NCI-H2227 (cell line): ENCODE data around the gene MYLK.

Source experiments
- DNase-seq: peaks from one replicate; lab custom pipeline; 2025; ENCODE audit not compliant: unreplicated experiment; lab: John Stamatoyannopoulos, UW

Gene MYLK

DNA sequence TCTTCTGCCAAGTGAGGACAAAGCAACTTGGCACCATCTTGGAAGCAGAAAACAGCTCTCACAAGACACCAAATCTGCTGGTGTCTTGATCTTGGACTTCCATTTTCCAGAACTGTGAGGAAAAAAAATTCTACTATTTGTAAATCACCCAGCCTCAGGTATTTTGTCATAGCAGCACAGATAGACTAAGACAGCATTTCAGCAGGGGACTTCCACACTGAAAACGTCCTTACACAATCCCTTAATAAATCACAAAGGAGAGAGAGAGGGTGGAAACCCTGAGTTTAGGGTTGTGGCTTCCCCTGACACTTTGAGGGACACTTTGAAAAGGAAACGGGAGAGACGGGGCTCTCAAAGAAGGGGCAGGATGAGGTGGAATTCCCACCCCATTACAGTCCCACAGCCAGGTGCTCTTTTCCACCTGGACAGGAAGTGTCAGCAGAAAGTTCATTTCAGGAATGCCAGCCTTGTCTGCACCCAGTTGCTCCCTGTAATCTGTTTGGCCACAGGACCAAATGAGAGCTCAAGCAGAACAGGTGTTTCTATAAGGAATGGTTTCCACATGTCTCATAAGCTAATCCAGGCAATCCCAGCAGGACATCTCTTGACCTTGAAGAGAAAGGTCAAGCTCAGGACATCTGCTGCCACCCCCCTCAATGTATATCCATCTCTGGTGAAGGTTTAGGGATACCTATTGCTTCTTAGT is 51.3 kb downstream of the MYLK start:
- no peak for DNase-seq

DNA sequence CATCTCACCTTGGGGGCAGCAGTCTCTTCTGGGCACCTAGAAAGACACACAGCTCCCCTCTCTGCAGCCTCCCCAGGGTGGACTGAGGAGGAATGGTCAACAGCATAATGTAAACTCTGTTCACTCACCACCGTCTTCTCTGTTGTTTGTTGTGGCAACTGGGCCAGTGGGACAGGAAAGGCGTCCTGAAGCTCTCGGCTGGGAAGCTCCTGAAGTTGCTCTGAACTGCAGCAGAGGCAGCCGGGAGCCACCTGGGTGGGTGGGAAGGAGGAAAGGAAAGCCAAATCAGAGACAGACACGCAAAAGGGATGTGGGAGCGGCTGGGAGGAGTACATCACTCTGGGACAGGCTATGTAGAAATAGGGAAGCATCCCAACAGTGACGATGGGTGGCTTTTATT is 52.7 kb downstream of the MYLK start:
- DNase-seq = no peak

DNA sequence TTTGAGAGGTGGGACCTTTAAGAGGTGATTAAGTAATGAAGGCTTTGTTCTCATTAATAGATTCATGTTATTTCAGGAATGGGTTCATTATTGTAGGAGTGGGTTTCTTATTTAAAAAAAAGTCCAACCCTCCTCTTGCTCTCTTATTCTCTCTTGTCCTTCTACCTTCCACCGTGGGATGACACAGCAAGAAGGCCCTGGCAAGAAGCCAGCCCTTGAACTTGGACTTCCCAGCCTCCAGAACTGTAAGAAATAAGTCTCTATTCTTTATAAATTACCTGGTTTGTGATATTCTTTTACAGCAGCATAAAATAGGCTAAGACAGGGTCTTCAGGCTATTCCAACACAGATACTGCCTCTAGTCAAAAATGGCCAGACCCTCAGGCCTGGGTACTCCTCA is 62.2 kb downstream of the MYLK start:
- DNase-seq = no peak

DNA sequence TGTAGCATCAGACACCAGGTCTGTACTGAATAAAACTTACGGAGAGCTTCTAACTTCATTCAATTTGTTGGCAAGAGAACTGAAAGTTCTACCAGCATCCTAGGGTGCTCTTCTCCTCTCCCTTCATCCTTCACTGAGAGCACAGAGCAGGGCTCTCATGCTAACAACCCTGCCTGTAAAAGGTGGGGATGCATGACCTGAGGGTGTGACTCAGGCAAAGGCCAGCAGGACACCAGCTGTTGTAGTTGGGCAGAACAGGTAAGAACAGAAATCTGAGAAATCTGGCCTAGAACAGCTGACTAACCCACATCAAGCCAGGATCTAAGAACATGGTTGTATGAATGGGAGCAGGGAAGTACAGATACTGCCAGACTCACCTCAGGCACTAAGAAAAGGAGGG is 64.2 kb downstream of the MYLK start:
- DNase-seq = no peak

DNA sequence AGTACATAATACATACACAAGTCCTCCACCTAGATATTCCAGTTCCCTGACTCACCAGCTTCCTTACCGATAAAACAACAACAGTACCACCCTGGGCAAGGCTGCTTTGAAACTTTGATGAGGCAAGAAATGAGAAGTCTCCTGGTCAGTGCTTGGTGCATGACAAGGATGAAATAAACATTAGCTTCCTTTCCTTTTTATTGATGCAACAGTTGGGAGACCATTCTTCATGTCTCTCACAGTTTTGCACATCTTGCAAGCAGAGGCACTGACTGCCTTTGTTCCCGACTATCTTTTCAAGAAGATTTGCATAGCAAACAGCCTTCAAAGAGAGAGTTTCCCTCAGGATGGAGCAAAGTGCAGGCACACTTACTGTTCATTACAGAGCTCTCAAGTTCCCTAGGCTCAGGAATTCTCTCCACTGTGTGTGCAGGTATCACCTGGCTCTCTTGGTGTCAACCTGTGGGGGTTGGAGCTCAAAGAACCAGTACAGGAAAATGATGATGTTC is 65.2 kb downstream of the MYLK start:
- no peak for DNase-seq

DNA sequence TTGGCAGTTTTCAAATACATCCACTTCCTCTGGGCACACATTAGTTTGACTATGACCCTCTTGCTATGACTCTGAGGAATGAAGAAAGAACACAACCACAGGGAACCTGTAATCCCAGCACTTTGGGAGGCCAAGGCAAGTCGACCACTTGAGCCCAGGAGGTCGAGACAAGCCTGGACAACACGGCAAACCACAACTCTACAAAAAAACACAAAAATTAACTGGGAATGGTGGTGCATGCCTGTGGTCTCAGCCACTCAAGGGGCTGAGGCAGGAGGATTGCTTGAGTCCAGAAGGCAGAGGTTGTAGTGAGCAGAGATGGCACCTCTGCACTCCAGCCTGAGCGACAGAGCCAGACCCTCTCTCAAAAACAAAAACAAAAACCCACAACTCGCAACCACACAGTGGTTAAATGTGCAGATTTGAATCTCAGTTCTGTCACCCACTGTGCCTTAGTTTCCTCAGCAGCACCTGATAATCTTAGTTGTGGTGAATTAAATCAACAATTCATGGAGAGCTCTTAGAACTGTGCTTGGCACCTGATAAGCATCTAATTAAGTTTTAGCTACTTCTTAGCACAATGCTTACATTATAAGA is 65.7 kb downstream of the MYLK start:
- DNase-seq = no peak

DNA sequence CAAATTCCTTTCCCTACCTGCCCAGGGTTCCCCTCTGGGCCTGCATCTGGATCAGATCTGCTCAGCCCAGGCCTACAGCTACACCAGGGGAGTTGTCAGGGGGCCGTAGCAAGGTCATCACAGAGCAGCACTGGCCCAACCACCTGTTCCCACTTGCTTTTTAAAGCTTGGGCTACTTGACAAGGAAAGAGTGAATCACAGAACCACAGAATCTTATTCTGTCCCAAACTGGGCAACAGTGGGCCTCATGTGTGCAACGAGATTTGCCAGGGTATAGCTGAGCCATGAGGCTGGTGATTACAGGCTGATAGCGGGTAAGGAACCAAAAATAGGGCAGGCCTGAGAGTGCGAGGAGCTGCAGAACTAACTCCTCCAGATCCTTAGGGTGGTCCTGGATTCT is 66.7 kb downstream of the MYLK start:
- no peak for DNase-seq

DNA sequence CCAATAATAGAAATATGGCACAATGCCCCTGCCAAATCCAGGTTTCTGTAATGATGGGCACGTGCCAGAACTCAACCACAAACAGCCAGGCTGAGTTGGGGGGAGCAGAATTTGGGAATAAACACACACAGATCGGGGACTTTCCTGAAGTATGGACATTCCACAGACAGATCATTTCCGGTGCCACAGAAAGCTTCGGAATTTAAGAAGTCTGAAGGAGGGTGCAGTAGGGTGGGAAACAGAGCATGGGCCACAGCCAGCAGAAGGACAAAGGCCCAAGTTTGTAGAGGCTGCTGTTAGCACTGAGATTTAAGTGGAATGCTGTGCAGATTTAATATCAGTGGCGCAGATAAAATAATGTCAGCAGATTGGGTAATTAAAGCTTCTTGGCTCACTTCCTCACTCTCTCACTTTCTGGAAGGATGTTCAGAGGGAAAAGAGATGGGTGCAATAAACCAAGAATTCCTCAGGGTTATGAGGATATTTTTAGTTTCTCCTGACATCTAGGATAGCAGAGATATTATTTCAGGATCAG is 67.4 kb downstream of the MYLK start:
- no peak for DNase-seq

DNA sequence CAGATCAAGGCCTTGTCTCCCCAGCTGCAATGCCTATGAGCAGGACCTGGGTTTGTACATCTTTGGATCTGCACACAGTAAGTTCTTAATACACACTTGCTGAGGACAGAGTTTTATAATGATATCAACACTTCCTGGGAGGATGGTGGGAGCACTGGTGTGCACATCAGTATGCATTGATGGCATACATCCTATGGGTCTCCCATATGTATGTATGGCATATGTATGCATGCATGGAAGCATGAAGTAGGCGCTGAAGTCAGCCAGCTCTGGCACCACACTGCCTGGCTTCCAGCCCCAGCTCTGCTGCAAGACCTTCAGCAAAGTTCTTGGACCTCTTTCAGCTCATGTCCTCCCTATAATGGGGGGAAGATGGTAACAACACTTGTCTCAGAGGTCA is 68.2 kb downstream of the MYLK start:
- DNase-seq = no peak

DNA sequence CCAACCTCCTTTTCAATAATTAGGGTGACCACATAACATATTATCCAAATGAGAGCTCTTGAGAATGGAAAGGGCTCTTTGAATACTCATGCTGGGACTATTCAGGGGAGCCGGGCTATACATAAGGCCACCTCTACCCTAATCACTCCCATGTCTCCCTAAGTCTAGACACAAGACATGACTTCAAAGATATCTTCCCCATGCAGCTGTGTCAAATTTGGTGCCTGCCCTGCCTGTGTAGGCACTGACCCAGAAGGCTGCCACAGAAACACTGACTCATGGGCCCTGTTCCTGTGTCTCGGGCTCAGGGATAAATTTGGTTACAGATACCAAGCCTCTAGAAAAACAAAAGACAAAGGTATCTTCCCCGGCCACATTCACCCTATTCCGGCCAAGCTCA is 70.3 kb downstream of the MYLK start:
- no peak for DNase-seq

DNA sequence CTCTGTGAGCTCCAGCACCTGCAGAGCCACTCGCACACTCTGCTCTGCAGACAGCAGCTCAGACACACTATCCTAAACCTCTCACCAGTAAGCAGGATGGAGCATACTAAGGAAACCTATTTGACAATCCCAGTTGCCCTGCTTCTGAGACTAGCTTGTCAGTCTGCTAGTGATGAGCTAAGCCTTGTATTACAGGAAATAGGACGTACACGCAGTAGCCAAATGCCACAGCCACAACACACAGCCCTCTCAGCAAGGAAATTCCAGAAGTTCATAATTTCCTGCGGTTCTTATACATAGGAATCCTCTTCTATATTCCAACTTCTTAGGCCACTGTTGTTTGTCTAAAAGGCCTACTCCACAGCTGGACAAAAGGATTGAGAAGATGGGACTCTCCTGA is 74.5 kb downstream of the MYLK start:
- no peak for DNase-seq

DNA sequence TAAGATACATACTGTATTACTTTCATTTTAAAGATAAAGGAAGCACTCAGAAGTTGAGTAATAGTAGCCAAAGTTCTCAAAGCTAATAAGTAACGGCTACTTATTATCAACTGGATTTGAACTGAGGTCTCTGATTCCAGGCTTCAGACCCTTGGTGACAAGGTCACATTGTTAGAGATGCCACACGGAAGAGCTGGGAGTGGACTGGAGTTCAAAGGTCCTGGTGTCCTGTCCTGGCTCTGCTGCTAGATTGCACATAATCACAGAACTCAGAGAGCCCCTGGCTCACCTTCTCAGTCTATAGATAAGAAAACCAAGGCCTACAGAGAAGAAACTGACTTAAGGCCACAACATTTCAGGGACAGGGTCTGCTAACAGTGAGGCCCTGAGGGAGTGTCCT is 75.3 kb downstream of the MYLK start:
- DNase-seq = no peak

DNA sequence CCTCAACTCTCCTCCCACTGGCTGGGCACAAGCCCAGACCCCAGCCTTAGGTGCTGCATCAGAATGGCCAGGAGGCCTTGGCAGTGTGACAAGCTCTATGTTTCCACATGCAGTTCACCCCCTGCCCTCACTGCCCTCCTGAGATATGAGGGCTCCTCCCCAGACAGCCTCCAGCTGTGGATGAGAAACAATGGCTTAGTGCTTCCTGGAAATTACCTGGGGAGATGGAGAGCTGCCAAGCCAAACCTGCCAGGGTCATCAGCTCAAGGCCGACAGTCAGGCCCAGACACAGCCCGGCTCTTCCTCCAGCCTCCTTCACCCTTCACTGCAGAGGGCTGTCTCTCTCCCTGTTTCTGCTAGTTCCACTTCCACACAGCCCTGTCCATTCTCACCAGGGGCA is 76.3 kb downstream of the MYLK start:
- peak; percentile 2 for DNase-seq

DNA sequence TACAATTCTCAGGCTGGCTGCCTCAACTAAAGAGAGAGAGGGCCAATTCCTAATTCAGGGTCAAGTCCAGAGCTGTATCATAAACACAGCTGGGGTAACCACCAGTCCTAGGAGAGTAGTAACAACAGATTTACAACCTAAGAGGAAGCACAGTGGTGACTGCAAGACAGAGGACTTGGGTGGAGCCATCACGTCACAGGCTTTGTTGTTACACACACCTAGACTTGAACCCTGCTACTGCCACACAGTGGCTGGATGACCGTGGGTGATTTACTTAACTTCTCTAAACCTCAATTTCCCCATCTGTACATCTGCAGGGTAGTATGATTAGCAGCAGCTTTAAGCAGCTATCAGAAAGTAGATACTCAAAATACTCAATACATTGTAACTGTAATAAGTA is 78.6 kb downstream of the MYLK start:
- no peak for DNase-seq

DNA sequence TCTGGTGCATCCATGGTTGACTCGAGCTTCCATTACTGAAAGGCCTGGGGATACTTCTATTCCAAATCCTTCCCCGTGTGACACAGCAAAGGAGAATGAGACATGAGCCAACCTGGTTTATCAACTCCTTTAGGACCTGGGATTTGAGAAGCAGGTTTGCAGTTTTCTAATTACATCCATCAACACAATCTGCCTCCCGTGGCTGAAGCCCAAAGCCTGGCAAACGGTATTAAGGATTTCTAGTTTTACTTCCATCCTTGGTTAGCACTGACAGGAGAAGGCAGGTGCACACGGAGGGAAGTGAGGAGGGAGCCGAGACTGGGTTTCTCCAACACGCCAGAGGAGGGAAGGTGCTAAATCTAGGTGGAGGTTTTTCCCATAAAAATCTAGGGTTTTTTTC is 79.0 kb downstream of the MYLK start:
- no peak for DNase-seq

DNA sequence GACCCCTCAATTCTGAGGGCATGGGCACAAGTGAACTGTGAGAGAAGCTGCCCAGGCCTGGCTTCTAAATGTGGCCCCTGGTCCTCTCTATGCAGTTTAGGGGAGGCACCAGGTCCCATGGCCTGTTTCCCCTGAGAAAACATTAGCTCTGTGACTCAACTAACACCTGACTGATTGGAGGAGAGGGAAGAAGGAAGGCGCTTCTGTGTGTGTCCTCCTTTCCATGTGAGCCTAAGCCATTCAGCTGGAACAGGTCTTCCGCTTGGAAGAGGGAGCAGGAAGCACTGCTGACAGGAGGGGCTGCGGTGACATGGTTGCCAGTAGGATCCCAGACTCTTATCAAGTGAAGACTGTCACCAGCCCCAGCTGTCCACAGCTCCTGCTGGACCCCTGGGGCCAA is 79.5 kb downstream of the MYLK start:
- DNase-seq = no peak

DNA sequence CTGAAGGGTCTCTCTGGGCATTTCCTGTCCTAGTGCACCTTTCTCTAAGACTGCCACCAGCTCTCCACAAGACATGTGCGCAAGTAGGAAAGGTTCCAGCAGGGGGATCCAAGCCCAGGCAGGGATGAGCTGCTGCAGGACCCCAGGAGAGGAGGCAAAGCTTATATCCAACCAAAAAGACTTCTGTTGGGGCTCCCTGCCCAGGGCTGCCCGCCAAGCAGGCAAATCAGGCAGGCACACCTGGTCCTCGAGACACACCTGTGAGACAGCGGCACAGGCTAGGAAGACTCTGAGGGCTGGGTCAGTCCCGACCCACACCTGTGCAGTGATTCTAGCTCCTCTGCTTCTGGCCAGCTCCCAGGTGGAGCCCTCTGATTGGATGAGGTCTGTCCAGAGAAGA is 80.6 kb downstream of the MYLK start:
- no peak for DNase-seq

DNA sequence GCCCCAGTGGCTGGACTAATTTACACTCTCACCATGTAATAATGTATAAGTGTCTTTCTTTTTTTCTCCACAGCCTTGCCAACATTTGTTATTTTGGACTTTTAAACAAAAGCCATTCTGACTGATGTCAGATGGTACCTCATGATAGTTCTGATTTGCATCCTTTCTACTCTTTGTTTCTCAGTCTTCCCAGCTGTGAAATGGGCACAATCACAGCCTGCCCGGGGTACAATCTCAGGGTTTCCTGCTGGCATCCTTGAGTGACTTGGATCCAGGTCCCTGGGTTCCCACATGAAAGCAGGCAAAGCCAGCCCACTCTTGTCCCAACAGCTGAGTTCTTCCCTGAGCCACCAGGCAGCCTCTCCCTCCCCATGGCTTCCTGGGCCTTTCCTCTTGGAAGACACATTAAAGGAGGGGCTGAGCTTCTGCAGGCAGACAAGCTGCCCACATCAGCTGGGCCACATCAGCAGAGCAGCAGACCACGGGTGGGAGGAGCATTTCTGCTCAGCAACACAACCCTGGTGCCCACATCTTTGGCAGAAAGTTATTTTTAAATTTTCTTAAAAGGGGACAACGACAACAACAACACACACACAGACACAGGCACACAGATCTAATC is 82.0 kb downstream of the MYLK start:
- no peak for DNase-seq

DNA sequence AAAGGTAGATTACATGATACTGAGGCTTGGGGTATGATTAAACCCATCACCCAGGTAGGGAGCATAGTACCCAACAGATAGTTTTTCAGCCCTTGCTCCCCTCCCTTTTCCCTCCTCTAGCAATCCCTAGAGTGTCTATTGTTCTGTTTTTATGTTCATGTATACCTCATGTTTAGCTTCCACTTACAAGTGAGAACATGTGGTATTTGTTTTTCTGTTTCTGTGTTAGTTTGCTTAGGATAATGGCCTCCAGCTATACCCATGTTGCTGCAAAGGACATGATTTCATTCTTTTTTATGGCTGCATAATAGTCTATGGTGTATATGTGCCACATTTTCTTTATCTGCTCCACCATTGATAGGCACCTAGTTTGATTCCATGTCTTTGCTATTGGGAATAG is 82.7 kb downstream of the MYLK start:
- no peak for DNase-seq

DNA sequence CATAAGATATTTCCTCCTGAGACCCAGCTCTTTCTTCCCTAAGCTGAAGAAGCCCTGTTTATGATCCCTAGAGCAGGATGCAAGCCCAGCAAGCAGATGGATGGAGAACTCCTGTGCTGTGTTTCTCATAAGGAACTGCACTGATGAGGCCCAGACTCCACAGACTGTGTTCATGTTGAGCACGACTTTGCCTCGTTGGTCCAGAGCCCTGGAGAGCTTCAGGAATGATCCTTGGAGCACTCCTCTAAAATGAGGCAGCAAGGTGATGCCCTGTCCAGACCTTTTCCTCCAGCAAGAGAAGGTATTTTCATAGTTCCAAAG is 83.8 kb downstream of the MYLK start:
- DNase-seq = no peak

DNA sequence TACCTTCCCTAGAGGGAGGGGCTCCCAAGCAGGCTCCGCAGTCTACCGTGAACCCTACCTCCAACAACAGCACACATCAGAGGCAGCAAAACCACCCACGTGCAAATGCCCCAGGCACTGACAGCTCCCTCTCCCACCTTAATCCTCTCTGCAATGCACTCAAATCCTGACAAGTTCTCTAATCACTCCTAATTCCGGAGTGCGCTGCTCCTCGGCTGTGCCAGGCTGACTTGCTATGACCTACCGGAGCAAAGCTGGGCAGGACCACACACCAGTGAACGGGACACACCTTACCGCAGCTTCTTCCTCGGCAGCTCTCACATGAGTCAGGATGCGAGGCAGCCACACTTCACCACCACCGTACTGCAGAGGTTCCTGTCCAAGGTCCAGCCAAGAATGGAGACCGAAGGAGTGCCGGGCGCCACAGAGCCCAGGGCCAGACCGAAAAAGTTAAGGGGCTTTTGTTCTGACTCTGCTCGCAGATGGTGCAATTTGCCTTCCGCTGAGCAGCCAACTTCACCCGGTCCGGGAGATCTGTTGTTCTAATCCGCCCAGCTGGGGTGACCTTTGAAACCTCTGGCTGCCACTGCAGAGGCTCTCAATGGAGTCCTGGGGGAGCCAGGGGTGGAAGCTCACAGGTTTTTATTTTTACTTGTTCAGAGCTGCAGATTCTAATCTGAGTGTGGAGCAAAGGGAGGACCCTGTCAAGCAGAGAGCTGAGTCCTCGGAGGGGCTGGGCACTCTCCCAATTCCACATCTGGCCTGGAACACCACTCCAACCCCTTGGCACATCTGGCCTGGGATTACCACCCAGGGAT is 84.4 kb downstream of the MYLK start:
- DNase-seq = peak; percentile 13

DNA sequence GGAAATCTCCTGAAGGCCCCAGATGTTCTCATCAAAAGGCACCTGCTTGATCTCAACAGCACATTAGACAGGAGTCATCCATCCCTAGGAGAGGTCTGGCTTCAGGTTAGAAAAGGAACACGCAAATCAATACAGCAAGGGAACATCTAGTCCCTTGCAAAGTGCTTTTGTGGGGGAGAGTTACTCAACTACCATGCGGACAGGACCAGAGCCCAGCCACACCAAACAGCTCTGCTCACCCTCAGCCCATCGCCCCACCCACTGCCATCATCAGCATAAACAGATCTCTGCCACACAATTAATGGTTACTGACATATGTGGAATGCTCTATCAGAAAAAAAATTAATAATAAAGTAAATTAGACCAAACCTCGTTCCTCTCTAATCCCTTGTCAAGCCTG is 85.6 kb downstream of the MYLK start:
- no peak for DNase-seq
